ENCODE data around the gene TMEFF1.
A peak's percentile ranks its signal among the peaks of the same experiment; 100 is the strongest.

Gene TMEFF1

DNA sequence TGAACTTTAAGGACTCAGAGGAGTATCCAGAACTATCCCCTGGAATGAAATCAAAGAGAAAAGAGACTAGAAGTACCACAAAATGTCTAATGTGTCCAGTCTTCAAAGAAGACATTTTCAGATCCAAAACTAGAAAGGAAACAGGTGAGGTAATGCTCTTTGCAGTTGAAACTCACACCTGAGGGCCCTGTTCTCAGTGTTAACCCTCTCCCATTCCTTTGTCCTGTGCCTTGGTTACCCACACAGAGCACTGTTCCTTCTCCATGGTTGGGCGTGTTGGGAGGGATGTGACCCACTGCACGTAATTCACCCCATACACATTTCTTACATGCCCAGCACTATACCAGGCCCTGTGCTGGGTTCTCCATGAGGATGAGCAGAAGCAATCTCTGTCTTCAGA, 24.7 kb upstream of the TMEFF1 start:
- no peak for DNase-seq

DNA sequence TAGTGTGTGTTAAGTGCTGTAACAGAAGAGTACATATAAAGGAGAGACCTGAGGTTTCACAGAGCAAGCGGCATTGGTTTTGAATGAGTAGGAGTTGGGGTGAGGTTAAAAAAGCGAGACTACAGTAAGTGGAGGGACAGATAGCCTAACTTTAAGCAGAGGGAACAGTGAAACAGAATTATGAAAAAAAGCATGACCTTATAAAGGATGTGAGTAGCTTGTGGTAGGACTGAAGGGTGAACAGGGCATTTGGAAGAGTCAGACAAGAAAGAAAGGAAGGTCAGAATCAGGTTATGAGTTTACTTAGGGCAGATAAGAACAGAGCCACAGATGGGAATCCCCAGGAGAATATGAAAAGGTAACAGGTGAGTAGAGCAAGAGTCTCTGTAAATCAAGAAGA, 23.5 kb upstream of the TMEFF1 start:
- no peak for DNase-seq

DNA sequence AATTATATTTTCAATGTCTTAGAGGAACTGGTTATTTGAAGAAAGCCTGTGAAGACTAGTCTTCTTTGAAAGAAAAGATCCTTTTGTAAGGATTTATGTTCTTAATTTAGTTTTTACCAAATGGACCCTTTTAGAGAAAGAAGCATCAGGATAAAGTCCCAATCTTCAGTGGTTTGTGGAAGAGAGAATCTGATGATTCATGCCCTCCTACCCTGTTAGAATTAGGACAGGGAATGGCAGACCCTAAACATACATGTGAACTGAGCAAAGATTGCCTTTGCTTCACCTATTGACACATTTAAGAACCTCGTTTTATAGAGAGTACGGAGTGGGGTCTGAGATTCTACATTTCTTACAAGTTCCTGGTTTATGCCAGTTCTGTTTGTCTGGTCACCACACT, 20.1 kb upstream of the TMEFF1 start:
- no peak for DNase-seq

DNA sequence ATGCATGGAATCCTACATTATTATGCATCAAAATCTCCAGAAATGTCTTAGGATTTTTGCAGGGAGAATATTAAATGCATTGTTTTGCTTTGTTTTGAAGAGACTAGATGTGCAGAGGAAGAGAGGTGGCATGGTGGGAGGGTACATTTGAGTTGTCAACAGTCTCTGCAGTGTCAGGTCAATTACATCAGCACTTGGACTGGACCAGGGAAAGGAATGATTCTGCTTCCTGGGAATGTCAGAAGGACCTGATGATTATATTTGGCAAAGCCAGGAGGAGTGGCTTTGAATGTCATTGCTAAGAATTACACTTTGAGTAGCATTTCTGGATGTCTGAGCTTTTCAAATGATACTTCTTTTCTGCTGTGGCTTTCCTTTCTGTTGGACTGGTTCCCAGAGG, 17.5 kb upstream of the TMEFF1 start:
- no peak for DNase-seq

DNA sequence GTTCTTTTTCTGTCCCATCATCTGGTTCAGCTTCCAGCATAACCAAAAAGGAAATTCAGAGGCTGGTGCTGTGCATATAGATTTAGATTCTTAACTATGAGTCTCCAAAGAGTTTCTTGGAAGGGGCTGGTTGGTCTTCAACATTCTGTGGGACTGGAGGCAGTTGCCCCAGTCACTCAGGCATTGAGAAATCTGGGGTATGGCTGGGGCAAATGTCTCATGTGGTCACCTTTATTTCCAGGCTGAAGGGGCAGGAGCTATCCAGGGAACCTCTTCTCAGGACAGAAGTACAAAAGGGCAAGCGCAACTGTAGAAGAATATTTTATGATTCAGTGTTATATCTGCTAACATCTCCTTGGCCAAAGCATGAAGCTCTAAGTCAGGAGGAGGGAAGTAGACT, 15.4 kb upstream of the TMEFF1 start:
- DNase-seq = no peak

DNA sequence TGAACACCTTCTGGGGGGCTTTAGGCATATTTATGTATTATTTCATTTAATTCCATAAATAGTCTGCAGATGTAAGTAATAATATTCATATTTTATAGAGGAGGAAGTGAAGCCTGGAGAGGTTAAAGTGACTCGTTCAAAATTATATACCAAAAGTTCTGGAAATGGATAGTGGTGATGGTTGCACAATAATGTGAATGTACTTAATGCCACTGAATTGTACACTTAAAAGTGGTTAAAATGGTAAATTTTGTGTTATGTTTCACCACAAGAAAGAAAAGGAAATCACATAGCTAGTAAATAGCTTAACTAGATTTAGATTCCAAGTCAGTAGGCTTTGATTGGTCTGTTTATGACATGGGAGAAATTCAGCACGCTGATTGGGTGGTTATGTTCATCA, 13.0 kb upstream of the TMEFF1 start:
- DNase-seq = no peak

DNA sequence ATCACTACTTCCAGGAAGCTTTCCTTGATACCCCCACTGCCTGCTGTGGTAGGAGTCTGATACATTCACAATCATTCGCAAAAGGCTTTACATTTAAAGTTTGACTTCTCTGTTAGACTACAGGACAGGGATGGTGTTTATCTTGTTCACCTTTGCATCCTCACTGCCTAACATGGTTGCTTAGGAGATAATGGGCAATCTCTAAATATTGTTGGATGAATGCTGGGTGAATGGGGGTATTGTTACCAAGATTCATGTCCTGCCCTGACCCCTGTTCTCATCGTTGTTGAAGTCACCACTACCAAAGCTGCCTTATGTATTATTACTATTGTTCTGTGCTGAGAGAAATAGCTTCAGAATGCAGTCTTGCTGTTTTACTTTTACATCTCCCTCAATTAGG, 7.7 kb upstream of the TMEFF1 start:
- no peak for DNase-seq

DNA sequence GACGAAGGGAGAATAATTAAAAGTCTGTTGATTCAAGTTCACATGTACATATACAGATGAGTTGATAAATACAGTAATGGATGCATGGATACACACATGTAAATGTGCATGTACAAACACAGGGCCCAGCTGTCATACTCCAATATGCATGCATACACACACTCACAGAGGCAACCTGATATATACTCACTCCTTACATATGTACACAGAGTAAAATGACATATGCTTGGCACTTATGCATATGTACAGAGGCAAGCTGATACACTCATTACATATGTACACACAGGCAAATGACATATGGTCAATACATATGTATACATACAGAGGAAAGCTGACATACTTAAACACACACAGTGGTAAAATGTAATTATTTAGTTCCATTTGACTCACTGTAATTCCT, 7.2 kb upstream of the TMEFF1 start:
- no peak for DNase-seq

DNA sequence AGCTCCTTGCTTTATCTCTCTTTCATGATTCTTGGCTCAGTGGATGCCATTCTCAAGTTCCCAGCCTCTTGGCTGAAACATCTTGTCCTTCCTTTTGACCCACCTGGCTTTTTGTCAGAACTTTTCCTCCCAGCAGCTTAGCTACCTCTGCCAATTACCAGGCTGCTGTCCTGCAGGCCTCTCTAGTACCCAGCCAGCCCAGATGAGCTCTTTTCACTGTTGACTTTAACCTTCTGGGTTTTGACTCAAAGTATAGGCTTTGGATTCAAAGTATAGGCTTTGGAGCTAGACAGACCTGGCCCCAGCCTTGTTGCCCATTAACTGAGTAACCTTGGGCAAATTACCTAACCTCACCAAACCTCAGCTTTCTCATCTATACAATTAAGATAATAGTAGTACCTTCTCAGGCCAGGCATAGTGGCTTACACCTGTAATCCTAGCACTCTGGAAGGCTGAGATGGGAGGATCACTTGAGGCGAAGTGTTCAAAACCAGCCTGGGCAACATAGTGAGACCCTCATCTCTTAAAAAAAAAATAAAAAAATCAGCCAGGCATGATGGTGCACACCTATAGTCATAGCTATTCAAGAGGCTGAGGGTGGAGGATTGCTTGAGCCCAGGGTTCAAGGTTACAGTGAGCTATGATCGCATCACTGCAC, 6.6 kb upstream of the TMEFF1 start:
- DNase-seq = no peak

- no peak for DNase-seq
Measured at GRCh38 chr9:100466829-100467221, 6.1 kb upstream of the TMEFF1 start.

- DNase-seq = no peak
Measured at GRCh38 chr9:100468041-100468440, 4.9 kb upstream of the TMEFF1 start.

DNA sequence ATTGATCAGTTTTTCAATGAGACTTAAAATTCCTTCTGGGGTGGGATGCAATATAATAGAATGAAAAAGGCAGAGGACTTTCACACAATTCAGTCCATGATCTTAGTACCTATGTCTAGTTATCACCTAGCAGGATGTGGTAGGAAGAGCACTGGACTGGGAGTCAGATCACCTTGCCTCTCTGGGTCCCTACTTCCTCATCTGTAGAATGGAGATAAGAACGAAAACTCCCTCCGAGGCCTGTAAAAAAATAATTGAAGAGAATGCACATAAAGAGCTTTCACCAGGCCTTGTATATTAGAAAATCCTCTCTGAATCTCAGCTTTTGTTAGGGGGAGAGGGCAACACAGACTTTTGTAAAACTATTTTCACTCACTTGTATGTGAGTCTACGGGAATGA, 681 bp upstream of the TMEFF1 start:
- no peak for DNase-seq

DNA sequence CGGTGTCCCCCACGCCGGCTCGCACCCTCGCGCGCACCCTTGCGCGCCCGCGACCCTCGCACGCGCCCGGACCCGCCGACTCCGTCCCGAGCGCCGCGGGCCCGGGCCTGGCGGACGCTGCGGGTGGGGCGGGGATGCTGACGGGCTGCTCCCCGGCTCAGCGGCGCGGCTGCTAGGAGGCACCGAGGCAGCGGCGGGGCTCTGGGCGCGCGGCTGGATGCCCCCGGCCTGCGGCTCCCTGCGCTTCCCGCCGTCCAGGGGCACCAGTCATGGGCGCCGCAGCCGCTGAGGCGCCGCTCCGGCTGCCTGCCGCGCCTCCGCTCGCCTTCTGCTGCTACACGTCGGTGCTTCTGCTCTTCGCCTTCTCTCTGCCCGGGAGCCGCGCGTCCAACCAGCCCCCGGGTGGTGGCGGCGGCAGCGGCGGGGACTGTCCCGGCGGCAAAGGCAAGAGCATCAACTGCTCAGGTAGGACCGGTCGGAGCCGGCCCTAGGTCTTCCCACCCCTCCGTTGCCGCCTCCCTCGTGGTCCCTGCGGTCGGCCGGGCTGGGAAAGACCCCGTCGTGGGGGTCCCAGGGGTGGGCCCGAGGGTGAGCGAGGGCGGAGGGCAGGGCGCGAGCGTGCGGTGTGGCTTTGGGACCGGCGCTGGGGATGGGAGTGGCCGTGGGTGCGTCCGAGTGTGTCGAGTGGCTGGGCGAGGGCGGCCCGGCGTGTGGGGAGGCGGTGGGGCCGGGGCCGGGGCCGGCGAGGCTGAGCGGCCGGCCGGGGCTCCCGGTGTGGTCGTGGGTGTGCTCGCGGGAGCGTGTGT, 530 bp downstream of the TMEFF1 start:
- DNase-seq = peak; percentile 76

DNA sequence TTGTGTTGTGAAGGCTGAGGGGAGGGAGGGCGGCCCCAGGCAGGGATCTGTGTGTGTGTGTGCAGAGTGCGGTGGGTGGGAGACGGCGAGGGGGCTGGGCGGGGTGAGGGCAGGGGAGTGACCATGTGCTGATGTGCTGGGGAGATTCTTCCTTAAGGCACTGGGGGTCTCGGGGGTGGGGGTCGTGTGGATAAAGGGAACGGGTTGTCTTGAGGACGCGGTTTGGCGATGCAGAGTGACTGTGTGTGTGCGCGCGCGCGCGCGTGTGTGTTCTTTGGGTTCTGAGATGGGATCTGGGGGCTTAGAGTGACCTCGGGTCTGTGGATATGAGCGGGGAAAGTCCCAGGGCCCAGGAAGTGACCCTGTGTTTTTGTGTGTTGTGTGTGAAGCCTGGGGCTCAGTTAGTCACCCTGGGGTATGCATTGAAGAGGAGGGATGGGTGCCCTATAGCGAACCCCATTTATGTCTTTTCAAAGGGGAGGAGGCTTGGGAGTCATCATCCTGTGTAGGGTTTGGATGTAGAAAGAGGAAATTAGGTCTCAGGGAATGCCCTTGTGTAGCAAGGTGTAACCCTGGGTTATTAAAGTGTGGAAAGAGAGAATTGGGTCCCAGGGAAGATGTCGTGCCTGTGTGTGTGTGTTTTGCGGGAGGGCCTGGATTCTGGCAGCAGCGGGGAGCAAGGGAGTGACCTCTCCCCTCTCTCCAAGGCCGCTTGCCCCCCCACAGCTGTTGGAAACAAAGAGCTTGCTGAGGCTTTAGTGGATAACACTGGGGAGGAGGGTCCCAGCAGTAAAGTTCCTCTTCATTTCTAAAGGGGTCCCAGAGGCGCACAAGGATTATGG, 1.4 kb downstream of the TMEFF1 start:
- DNase-seq = no peak

GRCh38 chr9:100474924-100475276, 2.0 kb downstream of the TMEFF1 start:
- no peak for DNase-seq

DNA sequence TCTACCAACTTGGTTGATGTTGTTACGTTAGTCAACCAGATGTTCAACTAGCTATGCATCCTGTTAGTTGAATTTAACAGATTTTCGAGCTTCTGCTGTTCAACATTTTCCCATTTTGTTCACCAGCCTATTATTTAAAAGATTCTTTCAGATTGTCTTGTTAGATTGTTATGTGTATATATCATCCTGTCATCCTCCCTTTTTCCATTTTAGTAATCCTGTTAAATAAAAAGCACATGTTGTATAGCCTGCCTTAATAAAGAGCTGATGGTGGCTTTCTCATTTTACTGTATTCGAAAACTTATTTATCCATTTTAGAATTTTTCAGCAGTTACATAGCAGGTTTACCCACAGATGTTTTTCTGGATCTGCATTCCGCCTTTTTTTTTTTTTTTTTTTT, 4.3 kb downstream of the TMEFF1 start:
- no peak for DNase-seq

DNA sequence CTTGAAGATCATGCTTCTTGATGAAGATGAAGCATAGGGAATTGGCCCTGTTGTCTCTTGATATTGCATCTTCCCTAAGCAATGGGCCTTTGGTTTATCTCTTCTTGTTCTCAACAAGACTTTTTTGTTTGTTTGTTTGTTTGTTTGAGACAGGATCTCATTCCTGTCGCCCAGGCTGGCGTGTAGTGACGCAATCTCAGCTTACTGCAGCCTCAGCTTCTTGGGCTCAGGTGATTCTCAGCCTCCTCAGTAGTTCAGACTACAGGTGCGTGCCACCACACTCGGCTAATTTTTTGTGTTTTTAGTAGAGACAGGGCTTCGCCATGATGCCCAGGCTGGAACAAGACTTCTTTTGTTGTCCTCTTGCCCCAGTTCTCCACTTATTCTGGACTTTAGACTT, 5.2 kb downstream of the TMEFF1 start:
- DNase-seq = no peak

GRCh38 chr9:100479820-100480219, 6.9 kb downstream of the TMEFF1 start:
- DNase-seq = no peak

DNA sequence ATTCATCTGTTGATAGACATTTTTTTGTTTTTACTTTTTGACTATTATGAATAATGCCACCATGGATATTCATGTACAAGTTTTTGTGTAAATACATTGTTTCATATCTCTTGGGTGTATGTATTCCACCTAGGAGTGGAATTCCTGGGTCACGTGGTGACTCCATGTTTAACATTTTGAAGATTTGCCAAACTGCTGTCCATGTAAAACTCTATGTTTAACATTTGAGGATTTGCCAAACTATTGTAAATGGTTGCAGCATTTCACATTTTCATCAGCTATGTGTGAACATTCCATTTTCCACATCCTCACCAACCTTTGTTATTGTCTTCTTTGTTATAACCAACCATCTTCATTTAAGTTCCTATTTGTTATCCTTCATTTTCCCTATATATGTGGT, 12.2 kb downstream of the TMEFF1 start:
- DNase-seq = no peak

- no peak for DNase-seq
Measured at GRCh38 chr9:100486479-100487176, 13.7 kb downstream of the TMEFF1 start.

DNA sequence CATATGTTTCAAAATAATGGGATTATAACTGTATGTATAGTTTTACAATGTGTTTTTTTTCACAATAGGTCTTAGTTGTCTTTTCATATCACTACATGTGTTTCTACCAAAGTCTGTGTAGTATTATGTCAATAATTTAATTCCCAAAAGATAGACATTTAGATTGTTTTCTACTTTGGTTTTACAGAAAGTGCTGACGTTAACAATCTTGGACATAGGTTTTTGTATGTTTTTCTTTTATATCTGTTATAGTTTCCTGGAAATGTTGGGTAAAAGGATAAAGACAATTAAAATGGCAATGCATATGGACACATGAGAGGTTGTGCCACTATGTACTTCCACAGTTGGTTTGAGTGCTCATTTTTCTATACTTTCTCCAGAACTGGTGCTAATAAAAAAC, 15.2 kb downstream of the TMEFF1 start:
- no peak for DNase-seq

DNA sequence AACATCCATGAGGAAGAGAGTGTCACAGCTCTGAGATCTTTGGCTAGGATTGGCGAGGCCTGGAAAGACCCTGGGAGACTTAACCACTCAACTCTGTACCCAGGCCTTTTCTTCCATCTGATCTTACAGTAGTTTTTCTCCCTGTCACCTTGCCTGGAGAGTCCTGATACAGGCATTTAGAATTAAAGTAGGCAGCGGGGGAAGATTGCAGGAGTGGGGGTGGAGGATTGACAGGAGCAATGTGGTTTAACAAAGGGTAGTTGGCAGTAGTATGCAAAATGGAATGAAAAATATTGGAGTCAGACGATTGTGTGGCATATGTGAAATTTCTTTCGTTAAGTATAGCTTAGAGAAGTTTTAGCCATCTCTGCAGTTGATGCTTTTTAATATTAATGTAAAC, 16.9 kb downstream of the TMEFF1 start:
- no peak for DNase-seq

DNA sequence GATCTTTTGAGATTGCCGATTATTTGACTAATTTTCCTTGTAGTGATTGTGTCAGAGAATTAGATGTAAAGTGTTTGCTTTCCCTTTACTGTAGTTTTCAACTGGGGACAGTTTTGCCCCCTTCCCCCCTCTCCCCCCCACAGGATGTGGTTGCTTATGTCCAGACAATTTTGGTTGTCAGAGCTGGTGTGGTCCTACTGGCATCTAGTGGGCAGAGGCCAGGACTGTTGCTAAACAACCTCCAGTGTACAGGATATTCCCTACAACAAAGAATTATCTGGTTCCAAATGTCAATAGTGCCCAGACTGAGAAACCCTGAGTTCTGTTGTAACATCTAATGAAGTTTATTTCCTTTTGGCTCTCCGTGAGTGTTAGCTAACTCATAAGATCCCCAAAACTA, 20.0 kb downstream of the TMEFF1 start:
- no peak for DNase-seq

Data from activated CD8-positive, alpha-beta memory T cell treated with anti-CD3 and anti-CD28 coated beads for 24 hours (primary cell).